Activated CD8-positive, alpha-beta memory T cell treated with anti-CD3 and anti-CD28 coated beads for 24 hours (primary cell): Measurements from ENCODE around the gene PCTP.

Experiments used
- DNase-seq: peaks from one replicate; pipeline ENCODE4 v3.0.0-alpha.2; 2020

PCTP gene

GRCh38 chr17:55760643-55761355, 9.9 kb downstream of the PCTP start:
- DNase-seq, result no peak

- DNase-seq, result no peak
Measured at GRCh38 chr17:55762086-55762858, 11.4 kb downstream of the PCTP start.

- no peak for DNase-seq
Measured at GRCh38 chr17:55763856-55764255, 13.0 kb downstream of the PCTP start.

GRCh38 chr17:55764610-55765009, 13.8 kb downstream of the PCTP start:
- DNase-seq, result no peak

GRCh38 chr17:55765472-55765871, 14.6 kb downstream of the PCTP start:
- DNase-seq, result no peak

DNA sequence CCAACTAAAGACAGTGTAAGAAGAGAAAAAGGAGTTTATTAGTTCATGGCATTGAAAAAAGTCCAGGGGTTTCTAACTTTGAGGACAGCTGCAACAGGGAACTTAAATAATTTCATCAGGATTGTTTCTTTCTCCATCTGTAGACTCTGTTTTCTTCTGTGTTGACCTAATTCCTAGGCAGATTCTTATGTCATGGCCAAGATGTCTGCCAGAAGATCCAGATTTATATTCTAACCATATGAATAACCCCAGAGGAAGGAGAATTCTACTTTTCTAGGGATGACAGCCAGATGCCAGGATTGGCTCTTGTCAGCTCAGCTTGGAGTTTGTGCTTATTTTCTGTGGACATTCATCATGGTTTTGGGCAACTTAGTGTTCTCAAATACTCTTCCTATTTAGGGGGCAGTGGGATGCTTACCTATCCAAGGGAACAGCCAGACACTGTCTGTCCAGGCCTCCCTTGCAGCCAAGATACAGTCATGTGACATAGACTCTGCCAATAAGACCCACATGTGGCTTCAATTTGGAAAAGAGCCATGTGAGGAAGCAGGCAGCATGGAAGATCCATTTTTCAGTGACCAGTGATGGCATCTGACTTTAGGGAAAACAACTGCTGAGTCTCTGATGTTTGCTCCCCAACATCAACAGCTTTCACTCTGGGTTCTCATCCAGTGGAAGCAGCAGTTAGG, 18.2 kb downstream of the PCTP start:
- no peak for DNase-seq

GRCh38 chr17:55769625-55770000, 18.8 kb downstream of the PCTP start:
- no peak for DNase-seq

DNA sequence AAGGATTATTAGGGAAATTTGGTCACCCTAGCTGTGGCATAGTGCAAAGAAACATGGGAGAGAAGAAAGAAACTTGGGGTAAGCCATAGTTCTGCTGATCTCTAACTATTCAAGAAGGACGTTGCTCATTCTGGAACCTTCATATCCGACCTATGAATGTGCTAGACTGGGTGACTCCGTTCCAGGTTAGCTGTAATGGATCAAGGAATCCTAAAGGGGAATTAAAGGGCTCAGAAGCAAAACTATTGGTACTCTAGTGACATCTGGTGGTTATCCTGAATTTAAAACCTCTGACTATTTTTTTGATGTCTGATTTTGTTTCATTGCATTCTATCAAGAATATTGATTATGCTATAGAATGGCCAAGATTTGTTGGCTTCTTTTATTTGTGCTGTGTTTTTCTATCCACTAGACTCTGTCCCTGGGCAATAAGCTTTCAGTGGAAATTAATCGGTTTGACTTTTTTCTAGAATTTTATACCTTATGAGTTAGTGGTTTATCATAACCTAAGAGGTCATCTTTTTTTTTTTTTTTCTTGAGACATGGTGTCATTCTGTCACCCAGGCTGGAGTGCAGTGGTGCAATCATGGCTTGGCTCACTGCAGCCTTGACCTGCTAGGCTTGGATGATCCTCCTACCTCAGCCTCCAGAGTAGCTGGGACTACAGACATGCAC, 19.5 kb downstream of the PCTP start:
- DNase-seq, result no peak

- no peak for DNase-seq
Measured at GRCh38 chr17:55772086-55772485, 21.2 kb downstream of the PCTP start.

DNA sequence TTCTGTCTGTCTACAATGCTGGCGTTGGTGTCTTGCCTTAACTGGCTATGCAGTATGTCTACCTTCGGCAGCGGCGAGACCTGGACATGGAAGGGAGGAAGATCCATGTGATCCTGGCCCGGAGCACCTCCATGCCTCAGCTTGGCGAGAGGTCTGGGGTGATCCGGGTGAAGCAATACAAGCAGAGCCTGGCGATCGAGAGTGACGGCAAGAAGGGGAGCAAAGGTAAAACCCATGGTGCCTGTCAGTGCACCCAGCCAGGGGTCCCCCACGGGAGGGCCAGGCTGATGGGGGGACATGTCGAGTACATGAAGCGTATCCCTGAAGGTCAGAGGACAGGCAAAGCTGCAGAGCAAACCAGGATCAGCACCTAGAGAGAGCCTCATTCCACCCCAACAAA, 22.8 kb downstream of the PCTP start:
- no peak for DNase-seq

DNA sequence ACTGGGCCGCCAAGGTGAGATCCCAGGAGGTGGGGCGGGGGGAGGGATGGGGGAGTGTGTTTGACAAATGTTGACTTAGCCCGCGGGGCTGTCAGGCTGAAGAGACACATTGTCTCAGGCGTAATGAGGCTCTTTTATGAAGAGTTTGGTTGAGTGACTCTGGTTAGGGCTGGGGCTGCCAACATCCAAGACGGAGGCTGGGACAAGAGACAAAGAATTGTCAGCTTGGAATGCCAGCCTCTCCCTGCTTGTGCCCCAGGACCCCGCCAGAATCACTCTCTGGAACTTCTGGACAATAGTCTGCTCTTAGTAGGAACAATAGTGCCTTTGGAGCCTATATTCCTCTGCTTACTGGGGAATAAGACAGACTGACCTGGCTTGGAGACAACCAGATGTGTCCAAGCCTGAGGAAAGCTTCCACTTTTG, 24.0 kb downstream of the PCTP start:
- DNase-seq, result no peak

- DNase-seq, result no peak
Measured at GRCh38 chr17:55776271-55776670, 25.4 kb downstream of the PCTP start.

DNA sequence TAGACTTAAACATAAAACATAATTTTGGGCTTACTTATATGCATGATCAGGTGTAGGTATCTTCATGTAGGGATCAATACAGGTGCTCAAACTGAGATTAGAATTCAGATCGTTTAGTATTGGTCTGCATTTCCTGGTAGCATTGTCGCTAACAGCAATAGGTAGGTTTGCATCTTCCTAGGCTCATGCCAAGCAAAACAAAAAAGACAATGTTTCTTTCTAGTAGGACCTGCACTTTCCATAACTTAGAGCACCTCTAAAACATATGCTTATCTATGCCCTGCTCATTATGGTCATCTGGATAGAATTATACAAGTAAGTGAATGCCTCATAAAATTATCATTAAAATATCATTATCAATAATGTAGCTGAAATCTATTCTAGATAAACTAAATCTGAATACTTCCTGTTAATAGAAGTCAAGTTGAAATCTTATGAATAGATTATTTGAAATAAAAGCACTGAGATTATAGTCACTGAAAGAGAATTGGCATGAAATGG, 26.7 kb downstream of the PCTP start:
- DNase-seq, result no peak

- no peak for DNase-seq
Measured at GRCh38 chr17:55778389-55779118, 27.7 kb downstream of the PCTP start.

DNA sequence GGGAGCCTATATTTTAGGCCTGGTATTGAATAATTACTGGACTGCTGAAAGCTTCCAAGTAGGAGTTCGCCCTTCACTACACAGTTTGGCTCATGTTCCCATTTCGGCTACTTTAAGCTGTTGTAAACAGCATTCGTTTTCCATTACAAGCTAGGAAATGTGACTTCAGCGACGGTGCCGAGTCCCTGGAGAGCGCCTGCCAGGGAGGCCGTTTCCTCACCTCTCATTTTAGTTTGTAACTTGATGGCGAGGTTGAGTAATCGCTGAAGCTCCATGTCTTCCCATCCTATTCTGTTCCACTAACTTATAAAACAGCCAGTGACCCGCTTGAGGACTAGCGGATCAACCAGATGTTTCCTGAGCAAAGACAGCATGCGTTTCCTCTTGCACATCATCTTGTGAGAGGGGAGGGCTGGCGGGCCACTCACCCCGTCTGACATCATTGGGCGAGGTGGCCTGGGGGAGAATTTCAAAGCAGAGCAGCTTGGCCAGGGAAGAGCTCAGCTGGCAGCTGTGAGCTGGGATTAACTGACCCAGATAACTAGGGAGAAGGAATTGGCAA, 32.9 kb downstream of the PCTP start:
- DNase-seq, result no peak

DNA sequence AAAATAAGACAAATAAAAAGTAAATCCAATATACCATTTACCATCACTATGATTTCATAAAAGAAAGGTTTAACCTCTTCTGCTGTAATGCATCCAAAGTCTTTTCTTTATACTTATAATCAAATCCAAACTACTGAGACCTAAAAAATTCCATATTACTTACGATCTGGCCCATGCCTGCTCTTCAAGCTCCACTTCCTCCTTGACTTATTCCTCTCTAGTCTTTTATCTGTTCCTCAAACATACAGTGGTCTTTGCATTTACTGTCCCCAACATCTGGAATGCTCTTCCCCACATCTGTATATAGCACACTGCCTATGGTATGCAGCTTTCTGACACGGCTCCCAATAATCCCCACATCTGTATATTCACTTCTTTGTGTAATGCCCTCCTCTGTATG, 33.8 kb downstream of the PCTP start:
- no peak for DNase-seq

DNA sequence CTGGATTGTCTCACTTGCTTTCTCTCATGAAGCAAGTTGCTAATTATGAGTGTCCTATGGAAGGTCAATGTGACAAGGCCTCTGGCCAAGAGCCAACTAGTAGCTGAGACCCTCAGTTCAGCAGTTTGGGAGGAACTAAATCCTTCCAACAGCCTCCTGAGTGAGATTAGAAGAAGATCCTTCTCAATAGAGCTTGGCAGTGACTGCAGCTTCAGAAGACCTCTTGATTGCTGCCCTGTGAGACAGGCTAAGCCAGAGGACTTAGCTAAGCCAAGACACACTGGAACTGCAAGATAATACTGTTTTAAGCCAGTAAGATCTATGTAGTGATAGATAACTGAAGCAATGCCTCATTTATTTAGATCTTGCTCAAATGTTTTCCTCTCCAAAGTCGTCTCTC, 34.3 kb downstream of the PCTP start:
- no peak for DNase-seq

- DNase-seq, result no peak
Measured at GRCh38 chr17:55793272-55793671, 42.4 kb downstream of the PCTP start.

DNA sequence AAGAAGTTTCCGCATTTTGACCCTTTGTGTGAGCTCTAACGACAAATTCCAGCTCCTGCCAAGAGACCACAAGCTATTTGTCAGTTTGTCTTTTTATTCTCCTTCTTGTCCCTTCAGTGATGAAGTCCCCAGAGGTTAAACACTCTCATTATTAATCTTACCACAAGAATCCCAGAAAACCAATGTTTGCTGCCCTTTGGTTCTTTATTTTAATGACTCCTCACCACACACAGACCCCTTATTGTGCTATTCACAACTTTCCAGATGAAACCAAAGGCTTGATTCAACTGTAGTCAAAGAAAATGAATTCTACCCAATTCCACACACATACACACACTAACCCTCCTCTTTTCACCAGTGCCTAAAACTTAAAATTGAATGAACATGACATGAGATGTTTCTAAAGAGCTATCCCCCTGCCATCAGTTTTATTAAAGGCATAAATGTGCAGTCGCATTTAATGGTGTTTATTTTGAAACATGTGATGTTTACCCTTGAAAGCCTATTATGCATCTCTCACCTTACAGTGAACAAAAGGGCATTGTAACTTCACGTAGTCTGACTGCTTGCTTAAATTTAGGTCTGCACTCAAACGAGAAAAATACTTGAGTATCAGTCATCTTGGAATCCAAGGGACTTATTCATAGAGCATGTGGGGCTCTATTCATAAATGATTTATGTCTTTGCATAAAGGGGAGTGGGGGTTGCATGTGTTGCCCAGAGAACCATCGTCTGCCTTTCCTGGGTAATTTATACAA, 44.1 kb downstream of the PCTP start:
- DNase-seq, result no peak

DNA sequence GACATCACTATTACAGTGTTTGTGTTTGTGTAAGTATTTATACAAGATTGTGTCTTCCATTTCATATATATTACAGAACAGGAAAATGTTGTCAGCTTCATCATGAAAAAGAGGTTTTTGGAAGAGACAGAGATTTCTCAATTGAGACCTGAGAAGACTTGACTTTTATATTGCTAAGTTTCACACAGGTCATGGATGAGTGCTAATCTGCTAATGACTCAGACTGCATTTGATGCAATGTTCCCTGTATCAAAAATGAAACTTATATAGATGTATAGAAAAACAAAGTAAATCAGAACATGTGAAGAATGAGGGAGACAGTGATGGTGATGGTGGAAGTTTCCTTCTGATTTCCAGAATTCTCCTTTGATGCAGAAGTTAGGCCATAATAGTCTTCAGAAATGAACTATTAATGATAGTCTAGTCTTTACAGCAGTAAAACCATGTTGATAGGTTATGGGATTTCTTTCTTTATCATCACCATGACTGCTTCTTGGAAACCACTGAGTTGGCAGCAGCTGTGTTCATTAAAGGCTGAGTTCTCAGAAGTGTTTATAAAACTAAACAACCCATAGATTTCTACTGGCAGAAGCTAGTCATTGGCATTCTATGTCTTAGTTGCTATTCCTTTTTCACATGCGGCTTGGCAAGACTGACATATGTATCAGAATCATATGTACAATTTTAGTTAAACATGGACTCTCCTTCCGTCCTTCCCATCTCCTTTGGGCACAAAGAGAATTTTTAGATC, 56.1 kb downstream of the PCTP start:
- no peak for DNase-seq

DNA sequence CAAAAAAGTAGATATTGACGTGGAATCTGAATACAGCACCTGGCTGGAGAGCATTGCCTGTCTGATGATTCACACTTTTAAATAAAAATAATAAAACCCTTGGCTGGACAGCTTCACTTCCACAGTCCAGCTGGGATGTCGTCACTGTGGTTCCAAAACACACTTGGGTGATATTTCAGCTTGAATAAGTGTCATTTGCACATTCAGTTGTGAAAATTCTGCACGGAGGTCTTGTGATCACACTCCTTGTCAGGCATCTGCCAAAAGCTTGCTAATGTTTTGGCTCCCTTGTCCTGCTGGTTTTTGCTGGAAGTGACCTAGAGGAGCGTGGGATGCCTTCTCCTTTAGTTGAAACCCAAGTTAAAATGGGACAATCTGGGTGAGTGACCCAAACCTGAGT, 60.7 kb downstream of the PCTP start:
- no peak for DNase-seq
